ENCODE results near the gene SLC2A5.

Gene SLC2A5

GRCh38 chr1:9061252-9061960, 8.0 kb downstream of the SLC2A5 start:
- DNase-seq: no peak

- DNase-seq: no peak
Observed at GRCh38 chr1:9059891-9060744, 9.3 kb downstream of the SLC2A5 start.

GRCh38 chr1:9058465-9058864, 11.0 kb downstream of the SLC2A5 start:
- no peak for DNase-seq

GRCh38 chr1:9057851-9058250, 11.6 kb downstream of the SLC2A5 start:
- DNase-seq: no peak

GRCh38 chr1:9052272-9053049, 17.0 kb downstream of the SLC2A5 start:
- DNase-seq: no peak

- no peak for DNase-seq
Observed at GRCh38 chr1:9051379-9051778, 18.1 kb downstream of the SLC2A5 start.

- no peak for DNase-seq
Observed at GRCh38 chr1:9050803-9051202, 18.6 kb downstream of the SLC2A5 start.

- DNase-seq: no peak
Observed at GRCh38 chr1:9048551-9048950, 20.9 kb downstream of the SLC2A5 start.

GRCh38 chr1:9047019-9047418, 22.4 kb downstream of the SLC2A5 start:
- no peak for DNase-seq

GRCh38 chr1:9045861-9046510, 23.4 kb downstream of the SLC2A5 start:
- no peak for DNase-seq

- DNase-seq: no peak
Observed at GRCh38 chr1:9044236-9044635, 25.2 kb downstream of the SLC2A5 start.

- no peak for DNase-seq
Observed at GRCh38 chr1:9042272-9042671, 27.2 kb downstream of the SLC2A5 start.

- DNase-seq: no peak
Observed at GRCh38 chr1:9041116-9041779, 28.2 kb downstream of the SLC2A5 start.

GRCh38 chr1:9040659-9041030, 28.8 kb downstream of the SLC2A5 start:
- DNase-seq: no peak

- no peak for DNase-seq
Observed at GRCh38 chr1:9039761-9040658, 29.4 kb downstream of the SLC2A5 start.

GRCh38 chr1:9038881-9039760, 30.3 kb downstream of the SLC2A5 start:
- no peak for DNase-seq

GRCh38 chr1:9038338-9038650, 31.1 kb downstream of the SLC2A5 start:
- DNase-seq: no peak

- no peak for DNase-seq
Observed at GRCh38 chr1:9037476-9038337, 31.7 kb downstream of the SLC2A5 start.

GRCh38 chr1:9035226-9035625, 34.2 kb downstream of the SLC2A5 start:
- no peak for DNase-seq

GRCh38 chr1:9033363-9033762, 36.1 kb downstream of the SLC2A5 start:
- no peak for DNase-seq

Measured in NCI-H1092 (cell line).